Thyroid gland (tissue), 4 donors: Measurements from ENCODE around the gene TBC1D22A. TPM values are rescaled to one million over a fixed set of nuclear protein-coding genes. Genes with fewer than 3 reads are reported as not detected.

ENCODE experiments used
- DNase-seq, 2 donors: peaks; one replicate each; pipeline ENCODE4 v3.0.0-alpha.2; 2019
- H3K27ac ChIP-seq, 3 donors: fragments of 200-600 bp; sonication (generic); 1 replicate in 2 of 3; 2 replicates in 1 of 3; pipeline ENCODE4 v1.5.1; 2016 to 2019; ENCODE audit warnings: mild to moderate bottlenecking in 1 of 3, moderate library complexity in 1 of 3
- H3K27me3 ChIP-seq: fragments of 200-600 bp; sonication (generic); one replicate; pipeline ENCODE4 v1.5.1; 2019
- H3K36me3 ChIP-seq, 2 donors: fragments of 200-600 bp; sonication (generic); one replicate each; pipeline ENCODE4 v1.5.1; 2016 to 2019
- H3K4me1 ChIP-seq, 2 donors: fragments of 200-600 bp; sonication (generic); one replicate each; pipeline ENCODE4 v1.5.1; 2017 to 2019
- H3K4me3 ChIP-seq, 3 donors: fragments of 200-600 bp; sonication (generic); replicated peaks in 1 of 3; 1 replicate in 2 of 3; 2 replicates in 1 of 3; pipeline ENCODE4 v1.5.1; 2016; ENCODE audit warnings: mild to moderate bottlenecking in 1 of 3
- H3K9me3 ChIP-seq: fragments of 200-600 bp; sonication (generic); one replicate; pipeline ENCODE4 v1.5.1; 2017
- CTCF ChIP-seq, 6 experiments: fragments of 200-600 bp in 3 of 6; fragments of 450-650 bp in 3 of 6; sonication (generic) in 3 of 6; IDR thresholded peaks; one replicate each; pipeline ENCODE4 v1.5.1; 2016 to 2019; ENCODE audit warnings: antibody characterized with exemption in 6 of 6, mild to moderate bottlenecking in 2 of 6, inconsistent platforms in 1 of 6, moderate library complexity in 1 of 6
- POLR2A ChIP-seq, 2 donors: fragments of 450-650 bp; IDR thresholded peaks; one replicate each; pipeline ENCODE4 v1.6.1; 2017; ENCODE audit warnings: antibody characterized with exemption in 2 of 2, mild to moderate bottlenecking in 2 of 2, moderate library complexity in 1 of 2
- WGBS, 2 donors: methylation state at CpG; one replicate each; pipeline ENCODE4 v1.1.5; 2017; 5-methylcytosine and 5-hydroxymethylcytosine counted together
- intact Hi-C: fragments of 100-400 bp; cut with DNase I; formaldehyde crosslinking; loops from one replicate; pipeline ENCODE4 v1.15.1; 2023
- total RNA-seq, 4 donors: library from RNA; depleted of rRNA; stranded (reverse); fragments of >200 nt; gene quantifications; one replicate each; pipeline ENCODE4 v1.2.3, GENCODE V29; 2016

Gene TBC1D22A
- total RNA-seq, 4 donors from 2014 or later, result 26.7 to 34.6 (median 33.2) TPM

GRCh38 chr22:46893281-46894020, 131.0 kb downstream of the TBC1D22A start:
- DNase-seq, result no peak
- Histone ChIP-seq H3K36me3 (no peaks in the 10 kb centered on the region), H3K27ac (no peak overlapping the region), H3K4me1 (peaks cover 20 to 23% of the 10 kb centered on the region in 2 donors), H3K9me3 (no peaks in the 10 kb centered on the region), H3K27me3 (no peaks in the 10 kb centered on the region), H3K4me3 (no peak overlapping the region)
- WGBS, 2 donors, result 91 to 96% methylated on average over 8 to 9 of the region's 10 CpGs
- intact Hi-C loops, result no loop called here
- no peak for TF ChIP-seq CTCF (IDR thresholded peaks at IDR 0.05)

- no peaks in the 10 kb centered on the region for H3K36me3 ChIP-seq
- H3K27ac ChIP-seq, result no peak overlapping the region
- H3K9me3 ChIP-seq, result no peaks in the 10 kb centered on the region
- no peaks in the 10 kb centered on the region for H3K27me3 ChIP-seq
- intact Hi-C loops, result no loop called here
- peaks cover 20 to 23% of the 10 kb centered on the region in 2 donors for H3K4me1 ChIP-seq
- no peak overlapping the region for H3K4me3 ChIP-seq
- no peak for TF ChIP-seq POLR2A (IDR thresholded peaks at IDR 0.05)
- no peak for TF ChIP-seq CTCF (IDR thresholded peaks at IDR 0.05)
- DNase-seq, result peak in 1 of 2 donors; percentile 1
- 82 to 87% methylated on average over 12 of the region's 12 CpGs for WGBS, 2 donors
Measured at GRCh38 chr22:46894081-46894671, 131.7 kb downstream of the TBC1D22A start.

GRCh38 chr22:46894851-46895640, 132.6 kb downstream of the TBC1D22A start:
- peak; percentile 1 to 52 for DNase-seq
- Histone ChIP-seq H3K36me3 (no peaks in the 10 kb centered on the region), H3K9me3 (no peaks in the 10 kb centered on the region), H3K4me3 (no peak overlapping the region), H3K4me1 (peaks cover 20 to 23% of the 10 kb centered on the region in 2 donors), H3K27me3 (no peaks in the 10 kb centered on the region), H3K27ac (peak overlapping the region in 1 of 3 donors; percentile 21)
- intact Hi-C loops, result no loop called here
- WGBS, 2 donors, result 82 to 88% methylated on average over 15 of the region's 15 CpGs
- TF ChIP-seq POLR2A (IDR thresholded peaks at IDR 0.05) (no peak), CTCF (IDR thresholded peaks at IDR 0.05) (no peak)

- Histone ChIP-seq H3K27me3 (no peaks in the 10 kb centered on the region), H3K4me1 (peaks cover 20 to 23% of the 10 kb centered on the region in 2 donors), H3K36me3 (no peaks in the 10 kb centered on the region), H3K27ac (peak overlapping the region in 1 of 3 donors; percentile 22), H3K9me3 (no peaks in the 10 kb centered on the region), H3K4me3 (no peak overlapping the region)
- no peak for TF ChIP-seq POLR2A (IDR thresholded peaks at IDR 0.05)
- TF ChIP-seq CTCF (IDR thresholded peaks at IDR 0.05), result no peak
- intact Hi-C loops, result no loop called here
- WGBS, 2 donors, result 75 to 86% methylated on average over 11 of the region's 11 CpGs
- DNase-seq, result no peak
Measured at GRCh38 chr22:46895753-46896152, 133.3 kb downstream of the TBC1D22A start.
